HG02938 (cell line): ENCODE measurements around the gene GEN1.
A peak's percentile ranks its signal among the peaks of the same experiment; 100 is the strongest.

Source experiments
- ATAC-seq: cut with Tn5 transposase; IDR thresholded peaks from one replicate; pipeline ENCODE4 v1.9.1; 2021; ENCODE audit warnings: mild to moderate bottlenecking, moderate library complexity; ENCODE audit not compliant: unreplicated experiment

GEN1 gene

DNA sequence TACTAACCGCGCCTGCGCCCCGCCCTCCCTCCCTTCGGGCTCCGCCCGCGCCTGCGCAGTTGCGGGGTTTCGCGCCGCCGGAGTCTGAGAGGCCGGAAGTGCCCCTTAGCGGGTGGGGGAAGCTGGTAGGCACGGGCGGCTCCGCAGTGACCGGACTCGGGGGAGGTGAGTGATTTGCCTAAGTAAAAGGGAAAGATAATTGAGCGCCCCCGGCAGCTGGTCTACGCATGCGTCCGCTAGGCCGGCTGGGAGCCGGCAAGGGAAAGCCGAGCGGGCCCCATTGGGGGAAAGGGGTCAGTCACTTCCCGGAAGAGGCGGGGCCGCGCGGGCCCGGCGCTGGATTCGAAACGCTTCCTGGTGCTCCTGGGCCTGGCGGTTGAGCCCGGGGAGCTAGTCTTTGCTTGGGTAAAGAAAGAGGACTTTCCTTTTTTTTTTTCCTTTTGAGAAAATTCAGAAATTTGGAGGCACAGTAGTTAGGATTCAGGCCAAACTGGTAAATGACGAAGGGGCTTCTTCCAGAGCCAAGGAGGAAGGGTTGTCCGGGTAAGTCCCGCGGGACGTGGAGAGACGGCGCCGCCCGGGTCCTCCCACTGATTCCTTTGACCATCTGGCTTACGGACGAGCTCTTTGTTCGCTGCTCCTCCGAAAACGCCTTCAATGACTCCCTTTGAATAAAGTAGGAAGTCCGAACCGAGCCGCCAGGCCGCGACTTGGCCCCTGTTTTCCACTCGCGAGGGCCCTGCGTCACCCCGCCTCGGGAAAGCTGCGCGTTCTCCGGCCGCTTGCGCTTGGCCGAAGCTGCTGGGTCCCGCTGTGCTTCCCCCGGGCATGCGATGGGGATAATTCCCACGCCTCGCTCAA is at the start of gene GEN1, which contains the start of gene SMC6:
TSS of gene GEN1 (plus strand) at position 336 of the 861 bp plus-strand sequence. CDS start 5,806 bp downstream, outside the sequence.
TSS of gene SMC6 (minus strand) at position 8 of the 861 bp plus-strand sequence. CDS start 7,864 bp downstream, outside the sequence.
- peak; percentile 70 for ATAC-seq

- no peak for ATAC-seq
Observed at GRCh38 chr2:17706845-17707244, 47.1 kb upstream of the GEN1 start.

DNA sequence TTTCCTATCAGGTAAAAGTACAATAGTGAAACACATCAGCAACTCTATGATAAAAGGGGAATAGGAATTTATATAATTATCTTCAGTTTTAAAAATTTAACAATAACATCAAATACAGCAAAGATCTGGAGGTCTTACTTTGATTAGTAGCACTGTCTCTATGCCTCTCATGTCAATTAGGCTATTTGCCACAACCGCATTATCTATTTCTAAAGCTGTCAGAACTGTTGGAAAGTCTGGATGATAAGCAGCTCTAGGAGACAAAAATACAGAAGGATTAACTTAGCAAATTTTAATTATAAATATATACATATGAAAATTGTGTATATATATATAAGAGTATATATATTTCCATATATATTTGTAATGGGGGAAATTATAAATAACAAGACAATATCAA is 45.4 kb upstream of the GEN1 start:
- no peak for ATAC-seq

DNA sequence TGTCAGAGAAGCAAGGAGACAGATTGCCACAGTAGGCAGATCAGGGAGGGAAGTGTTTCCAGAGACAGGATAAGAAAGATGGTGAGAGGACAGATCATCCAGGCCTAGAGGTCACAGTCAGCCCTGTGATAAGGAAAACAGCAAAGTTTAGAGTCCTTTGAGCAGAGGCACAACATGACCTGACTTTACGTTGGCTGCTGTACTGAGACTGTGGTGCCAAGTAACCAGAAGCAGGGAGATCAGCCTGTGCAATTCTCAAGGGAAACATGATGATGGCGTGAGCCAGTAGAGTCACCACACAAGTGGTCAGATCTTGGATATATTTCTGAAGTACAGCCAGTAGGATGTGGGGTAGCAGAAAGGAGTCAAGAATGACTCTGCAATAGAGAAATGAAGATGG is 44.0 kb upstream of the GEN1 start:
- no peak for ATAC-seq

- ATAC-seq = no peak
Observed at GRCh38 chr2:17710547-17711248, 43.2 kb upstream of the GEN1 start.

GRCh38 chr2:17713291-17713690 is 40.6 kb upstream of the GEN1 start:
- ATAC-seq = no peak

DNA sequence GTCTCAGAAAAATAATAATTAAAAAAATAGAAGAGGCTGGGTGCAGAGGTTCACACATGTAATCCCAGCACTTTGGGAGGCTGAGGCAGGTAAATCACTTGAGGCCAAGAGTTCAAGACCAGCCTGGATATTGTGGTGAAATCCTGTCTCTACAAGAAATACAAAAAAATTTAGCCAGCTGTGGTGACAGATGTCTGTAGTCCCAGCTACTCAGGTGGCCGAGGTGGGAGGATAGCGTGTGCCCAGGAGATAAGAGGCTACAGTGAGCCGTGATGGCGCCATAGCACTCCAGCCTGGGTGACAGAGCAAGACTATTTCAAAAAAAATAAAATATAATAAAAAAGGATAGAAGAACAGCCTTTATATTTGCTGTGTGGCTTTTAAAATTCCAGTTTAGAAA is 36.3 kb upstream of the GEN1 start:
- ATAC-seq = no peak

DNA sequence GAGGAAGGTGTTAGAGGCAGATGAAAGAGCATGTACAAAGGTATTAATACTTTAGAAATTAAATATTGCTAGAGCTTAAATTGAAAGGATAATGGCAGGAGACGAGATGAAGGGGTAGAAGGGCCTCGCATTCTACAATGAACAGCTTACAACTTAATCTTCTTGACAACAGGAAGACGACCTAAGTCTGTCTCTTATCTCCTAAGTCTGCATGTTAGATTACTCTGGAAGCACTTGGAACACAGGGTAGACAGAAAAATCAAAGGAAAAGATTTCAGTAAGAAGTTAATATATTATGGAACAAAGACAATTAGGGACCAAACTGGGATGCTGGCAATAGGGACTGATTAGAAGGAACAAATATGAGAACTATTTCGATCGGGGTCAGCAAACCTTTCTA is 35.2 kb upstream of the GEN1 start:
- ATAC-seq = no peak

GRCh38 chr2:17719562-17720371 is 34.2 kb upstream of the GEN1 start:
- no peak for ATAC-seq

GRCh38 chr2:17728210-17728609 is 25.7 kb upstream of the GEN1 start:
- ATAC-seq = no peak

DNA sequence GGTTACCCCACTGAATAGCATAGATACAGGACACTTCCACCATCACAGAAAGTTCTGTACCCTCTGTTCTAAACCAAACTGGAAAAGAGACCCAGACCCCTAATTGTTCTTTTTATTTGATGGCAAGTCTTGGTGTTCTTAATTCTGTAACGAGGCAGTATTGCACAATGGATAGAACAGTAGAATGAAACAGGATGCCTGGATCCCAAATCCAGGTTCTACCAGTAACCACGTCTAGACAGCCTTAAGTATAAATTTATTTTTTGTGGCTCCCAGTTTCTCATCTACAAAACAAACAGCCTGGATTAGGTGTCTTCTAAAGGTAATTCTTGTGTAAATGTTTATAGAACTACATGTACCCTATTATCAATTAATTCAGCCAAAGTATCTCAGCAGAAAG is 24.1 kb upstream of the GEN1 start:
- no peak for ATAC-seq

DNA sequence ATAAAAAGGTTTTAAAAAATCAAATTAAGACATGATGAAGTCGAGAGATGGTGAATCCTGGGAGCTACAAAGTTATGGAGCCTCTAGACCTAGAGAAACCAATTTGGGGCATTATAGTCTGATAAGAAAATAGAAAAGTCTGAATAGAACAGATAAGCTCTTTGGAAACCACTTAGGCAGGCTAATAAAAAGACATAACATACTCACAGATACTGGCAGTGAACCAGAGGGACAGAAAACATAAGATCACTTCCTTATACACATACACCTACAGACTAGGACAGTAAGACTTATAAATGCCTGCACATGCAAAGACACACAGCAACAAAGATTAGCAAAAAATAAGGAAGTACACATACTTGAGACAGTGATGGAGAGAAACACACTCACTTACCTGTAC is 20.3 kb upstream of the GEN1 start:
- no peak for ATAC-seq

DNA sequence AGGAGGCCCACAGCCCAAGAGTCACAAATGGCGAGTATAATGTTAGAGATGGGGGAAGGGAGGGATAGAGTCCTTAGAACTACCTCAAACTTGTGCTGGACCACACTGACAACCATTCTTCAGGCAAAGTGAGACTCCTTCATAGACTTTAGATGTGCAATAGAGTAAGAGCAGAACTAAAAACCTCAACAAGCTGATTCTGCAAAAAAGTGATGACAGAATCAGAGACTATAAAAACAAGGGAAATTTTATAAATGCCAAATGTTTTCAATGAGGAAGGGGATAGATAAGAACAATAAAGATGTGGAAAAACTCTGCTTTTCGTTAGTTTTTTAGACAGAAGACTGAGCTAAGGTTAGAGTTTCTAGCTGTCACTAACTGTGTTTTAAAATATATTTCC is 18.1 kb upstream of the GEN1 start:
- ATAC-seq = no peak

- no peak for ATAC-seq
Observed at GRCh38 chr2:17736989-17737388, 16.9 kb upstream of the GEN1 start.

GRCh38 chr2:17740203-17740602 is 13.7 kb upstream of the GEN1 start:
- no peak for ATAC-seq

GRCh38 chr2:17747684-17748452 is 6.1 kb upstream of the GEN1 start:
- no peak for ATAC-seq

DNA sequence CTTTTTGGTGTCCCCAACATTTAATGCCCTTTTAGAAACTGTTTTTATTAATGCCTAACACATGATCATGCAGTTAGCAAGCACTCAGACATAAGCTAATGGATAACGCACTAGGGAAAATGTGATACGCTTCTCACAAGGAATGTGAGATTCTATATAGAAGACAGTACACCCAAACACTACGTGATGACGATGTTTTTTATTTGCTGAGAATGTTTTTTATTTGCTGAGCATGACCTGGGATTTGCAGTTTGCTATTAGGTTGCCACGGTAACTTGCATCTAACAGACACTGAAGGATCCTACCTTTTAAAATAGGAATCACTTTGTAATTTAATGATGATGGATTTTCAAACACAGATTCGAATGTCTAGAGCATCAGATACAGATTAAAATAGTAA is 5.2 kb upstream of the GEN1 start:
- no peak for ATAC-seq

- ATAC-seq = peak; percentile 34
Observed at GRCh38 chr2:17749753-17750438, 4.0 kb upstream of the GEN1 start.

DNA sequence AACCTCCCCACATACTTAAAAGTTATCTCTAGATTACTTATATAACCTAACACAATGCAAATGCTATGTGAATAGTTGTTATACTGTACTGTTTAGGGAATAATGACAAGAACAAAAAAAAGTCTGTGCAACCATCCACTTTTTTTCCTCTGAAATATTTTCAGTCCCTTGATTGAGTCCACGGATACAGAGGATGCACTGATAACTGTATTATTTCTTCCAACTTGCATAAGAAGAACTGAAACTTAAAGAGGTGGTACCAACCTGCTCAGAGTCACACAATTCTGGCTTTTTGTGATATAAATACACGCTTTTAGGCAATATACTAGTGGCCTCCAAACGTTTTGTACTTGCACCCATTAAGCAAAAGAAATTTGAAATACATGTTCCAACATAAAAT is 1.7 kb upstream of the GEN1 start:
- ATAC-seq = peak; percentile 13
